CD8-positive, alpha-beta memory T cell (primary cell): ENCODE data around the gene LBR. TPM values are rescaled to one million over a fixed set of nuclear protein-coding genes. Genes with fewer than 3 reads are reported as not detected.

Experiments
- CTCF ChIA-PET: fragments of 350-600 bp; sonication (Branson Sonifier 250); formaldehyde crosslinking; loops from one replicate; lab custom pipeline; 2021; ENCODE audit warnings: antibody characterized with exemption; lab: Charles Lee
- POLR2A ChIA-PET: fragments of 350-600 bp; sonication (Branson Sonifier 250); formaldehyde crosslinking; loops from one replicate; lab custom pipeline; 2021; ENCODE audit warnings: antibody characterized with exemption; lab: Charles Lee
- DNase-seq, 5 donors: peaks; one replicate each; pipeline versions ENCODE4 v3.0.0 to v3.0.0-alpha.2; 2020 to 2022; ENCODE audit warnings: mixed read lengths in 1 of 5
- H3K27ac ChIP-seq: one replicate; pipeline ENCODE4 v1.7.0; 2013; ENCODE audit warnings: low read depth, mild to moderate bottlenecking, low read length, moderate library complexity
- H3K27me3 ChIP-seq: 2 replicates; pipeline ENCODE4 v1.7.0; 2013; ENCODE audit warnings: low read length, mild to moderate bottlenecking; ENCODE audit not compliant: insufficient read depth, poor library complexity, severe bottlenecking
- H3K36me3 ChIP-seq: 2 replicates; pipeline ENCODE4 v1.7.0; 2013; ENCODE audit warnings: mild to moderate bottlenecking, low read length, moderate library complexity; ENCODE audit not compliant: insufficient read depth
- H3K4me1 ChIP-seq: 2 replicates; pipeline ENCODE4 v1.7.0; 2013; ENCODE audit warnings: mild to moderate bottlenecking, low read length, moderate library complexity; ENCODE audit not compliant: insufficient read depth
- H3K4me3 ChIP-seq: 2 replicates; pipeline ENCODE4 v1.7.0; 2013; ENCODE audit warnings: mild to moderate bottlenecking, low read length
- H3K9me3 ChIP-seq: 2 replicates; pipeline ENCODE4 v1.7.0; 2013; ENCODE audit warnings: mild to moderate bottlenecking, low read length
- H3K27ac Mint-ChIP-seq, 8 donors: one replicate each; pipeline ENCODE4 v1.8.0; 2020 to 2021; ENCODE audit warnings: mixed read lengths in 8 of 8, mild to moderate bottlenecking in 6 of 8, inconsistent platforms in 3 of 8, moderate library complexity in 3 of 8
- H3K27me3 Mint-ChIP-seq, 2 donors: one replicate each; pipeline ENCODE4 v1.8.0; 2020 to 2021; ENCODE audit warnings: mixed read lengths in 2 of 2, mild to moderate bottlenecking in 1 of 2, moderate library complexity in 1 of 2
- H3K36me3 Mint-ChIP-seq, 3 donors: one replicate each; pipeline ENCODE4 v1.8.0; 2020 to 2021; ENCODE audit warnings: mixed read lengths in 3 of 3, inconsistent platforms in 1 of 3, mild to moderate bottlenecking in 1 of 3
- H3K4me1 Mint-ChIP-seq, 3 donors: one replicate each; pipeline ENCODE4 v1.8.0; 2020 to 2021; ENCODE audit warnings: mixed read lengths in 3 of 3, inconsistent platforms in 1 of 3, mild to moderate bottlenecking in 1 of 3
- H3K4me3 Mint-ChIP-seq, 7 donors: one replicate each; pipeline ENCODE4 v1.8.0; 2020 to 2021; ENCODE audit warnings: mixed read lengths in 7 of 7, mild to moderate bottlenecking in 6 of 7, moderate library complexity in 4 of 7, inconsistent platforms in 2 of 7
- H3K9me3 Mint-ChIP-seq, 5 donors: one replicate each; pipeline ENCODE4 v1.8.0; 2020 to 2022; ENCODE audit warnings: mixed read lengths in 5 of 5, mild to moderate bottlenecking in 3 of 5, moderate library complexity in 2 of 5, inconsistent platforms in 1 of 5
- polyA plus RNA-seq: library from polyadenylated mRNA; unstranded; fragments of 300-500 nt; fragmentation: Illumina TruSeq; gene quantifications from one replicate; pipeline ENCODE4 v1.2.3, GENCODE V29; 2021
- total RNA-seq, 2 experiments: library from RNA; stranded (reverse); gene quantifications; one replicate each; pipeline ENCODE4 v1.2.3, GENCODE V29; 2021

LBR gene
- total and polyA plus RNA-seq, 3 experiments from 2014 or later, result 110 to 132 (median 125) TPM

- DNase-seq, result no peak
- Mint-ChIP-seq H3K4me3 (peak overlapping the region in 1 of 7 donors; percentile 3), H3K27ac (peak overlapping the region in 5 of 8 donors; percentile 52 to 80 (median 75)), H3K9me3 (no peaks in the 10 kb centered on the region), H3K27me3 (no peaks in the 10 kb centered on the region), H3K4me1 (peaks cover 25 to 37% (median 26%) of the 10 kb centered on the region in 3 donors), H3K36me3 (no peaks in the 10 kb centered on the region)
- no peak overlapping the region for H3K4me3 ChIP-seq
- H3K9me3 ChIP-seq, result no peaks in the 10 kb centered on the region
- H3K27me3 ChIP-seq, result no peaks in the 10 kb centered on the region
- POLR2A ChIA-PET, result interaction anchor here (0.7 to 1.3 kb wide), 2 partner anchors 13 to 25 kb away, joined by 3 read pairs; no protein-coding TSS in a partner anchor
- no peak overlapping the region for H3K27ac ChIP-seq
- H3K4me1 ChIP-seq, result no peaks in the 10 kb centered on the region
- CTCF ChIA-PET, result interaction anchor here (0.6 to 1.0 kb wide), 2 partner anchors 9 to 10 kb away, joined by 3 read pairs; no protein-coding TSS in a partner anchor
- no peaks in the 10 kb centered on the region for H3K36me3 ChIP-seq
These were observed 26.2 kb upstream of the LBR start for GRCh38 chr1:225453797-225454648.

- Histone ChIP-seq H3K27me3 (no peaks in the 10 kb centered on the region), H3K4me3 (no peak overlapping the region), H3K9me3 (no peaks in the 10 kb centered on the region), H3K36me3 (no peaks in the 10 kb centered on the region), H3K4me1 (peaks cover 2% of the 10 kb centered on the region), H3K27ac (no peak overlapping the region)
- Mint-ChIP-seq H3K4me1 (peaks cover 29 to 36% (median 29%) of the 10 kb centered on the region in 3 donors), H3K36me3 (no peaks in the 10 kb centered on the region), H3K27ac (peak overlapping the region in 1 of 8 donors; percentile 24), H3K9me3 (no peaks in the 10 kb centered on the region), H3K27me3 (no peaks in the 10 kb centered on the region), H3K4me3 (no peak overlapping the region)
- ChIA-PET POLR2A (interaction anchor here (1.0 kb wide), 1 partner anchor 23 kb away, joined by 3 read pairs; no protein-coding TSS in a partner anchor), CTCF (interaction anchor here (1.0 kb wide), 1 partner anchor 50 kb away, joined by 3 read pairs; no protein-coding TSS in a partner anchor)
- DNase-seq, result no peak
These were observed 24.1 kb upstream of the LBR start for GRCh38 chr1:225451840-225452515.

- Mint-ChIP-seq H3K36me3 (no peaks in the 10 kb centered on the region), H3K27ac (no peak overlapping the region), H3K4me1 (peaks cover 30 to 37% (median 30%) of the 10 kb centered on the region in 3 donors), H3K27me3 (no peaks in the 10 kb centered on the region), H3K4me3 (no peak overlapping the region), H3K9me3 (no peaks in the 10 kb centered on the region)
- no peaks in the 10 kb centered on the region for H3K27me3 ChIP-seq
- CTCF ChIA-PET, result interaction anchor here (1.0 kb wide), 1 partner anchor 50 kb away, joined by 3 read pairs; no protein-coding TSS in a partner anchor
- H3K27ac ChIP-seq, result no peak overlapping the region
- H3K9me3 ChIP-seq, result no peaks in the 10 kb centered on the region
- H3K4me3 ChIP-seq, result no peak overlapping the region
- no peak for DNase-seq
- H3K4me1 ChIP-seq, result peaks cover 9% of the 10 kb centered on the region
- H3K36me3 ChIP-seq, result no peaks in the 10 kb centered on the region
- POLR2A ChIA-PET, result interaction anchor here (1.0 kb wide), 1 partner anchor 23 kb away, joined by 3 read pairs; no protein-coding TSS in a partner anchor
These were observed 23.5 kb upstream of the LBR start for GRCh38 chr1:225451340-225451739.

- POLR2A ChIA-PET, result interaction anchor here (1.0 kb wide), 1 partner anchor 22 kb away, joined by 3 read pairs; no protein-coding TSS in a partner anchor
- H3K4me1 ChIP-seq, result peaks cover 16% of the 10 kb centered on the region
- CTCF ChIA-PET, result interaction anchor here (1.0 kb wide), 1 partner anchor 49 kb away, joined by 3 read pairs; no protein-coding TSS in a partner anchor
These were observed 22.8 kb upstream of the LBR start for GRCh38 chr1:225450491-225451191.

GRCh38 chr1:225449774-225450173 is 21.9 kb upstream of the LBR start:
- Histone ChIP-seq H3K27me3 (no peaks in the 10 kb centered on the region), H3K4me3 (no peak overlapping the region), H3K27ac (no peak overlapping the region), H3K36me3 (no peaks in the 10 kb centered on the region), H3K4me1 (peaks cover 21% of the 10 kb centered on the region), H3K9me3 (no peaks in the 10 kb centered on the region)
- ChIA-PET POLR2A (no interaction called here), CTCF (interaction anchor here (0.7 kb wide), 1 partner anchor 318 kb away, joined by 3 read pairs; no protein-coding TSS in a partner anchor)
- Mint-ChIP-seq H3K27ac (peak overlapping the region in 1 of 8 donors; percentile 90), H3K36me3 (no peaks in the 10 kb centered on the region), H3K27me3 (no peaks in the 10 kb centered on the region), H3K4me1 (peaks cover 41 to 49% (median 42%) of the 10 kb centered on the region in 3 donors), H3K9me3 (no peaks in the 10 kb centered on the region), H3K4me3 (no peak overlapping the region)
- no peak for DNase-seq

More at GRCh38 chr1:225450491-225451191, 22.8 kb upstream of the LBR start:
- Mint-ChIP-seq H3K4me1 (peaks cover 37 to 44% (median 37%) of the 10 kb centered on the region in 3 donors), H3K36me3 (no peaks in the 10 kb centered on the region), H3K27ac (peak overlapping the region in 1 of 8 donors; percentile 26), H3K4me3 (no peak overlapping the region), H3K27me3 (no peaks in the 10 kb centered on the region), H3K9me3 (no peaks in the 10 kb centered on the region)
- Histone ChIP-seq H3K27me3 (no peaks in the 10 kb centered on the region), H3K36me3 (no peaks in the 10 kb centered on the region), H3K4me3 (no peak overlapping the region), H3K9me3 (no peaks in the 10 kb centered on the region), H3K27ac (no peak overlapping the region)
- no peak for DNase-seq

DNA sequence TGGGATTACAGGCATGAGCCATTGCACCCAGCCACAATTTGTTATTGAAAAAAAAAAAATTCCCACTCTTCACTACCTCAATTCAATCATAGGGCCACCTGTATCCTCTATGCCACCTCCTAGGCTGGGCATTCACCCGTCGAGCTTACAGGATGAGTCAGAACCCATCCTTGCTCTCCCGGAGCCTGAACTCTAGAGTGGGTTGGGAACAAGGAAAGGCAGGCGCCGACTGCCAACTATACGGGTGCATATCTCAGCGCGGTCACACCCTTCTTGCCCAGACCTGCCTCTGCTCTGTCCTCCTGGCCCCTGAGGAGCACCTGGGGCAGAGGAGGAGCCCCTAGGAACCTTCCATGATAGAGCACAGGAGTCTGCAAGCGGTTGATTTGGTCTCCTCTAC is 21.4 kb upstream of the LBR start:
- peaks cover 27% of the 10 kb centered on the region for H3K4me1 ChIP-seq
- H3K36me3 Mint-ChIP-seq, result no peaks in the 10 kb centered on the region
- H3K4me1 Mint-ChIP-seq, result peaks cover 41 to 49% (median 43%) of the 10 kb centered on the region in 3 donors

GRCh38 chr1:225448146-225448805 is 20.4 kb upstream of the LBR start:
- Histone ChIP-seq H3K4me1 (peaks cover 36% of the 10 kb centered on the region), H3K4me3 (no peak overlapping the region), H3K27ac (no peak overlapping the region), H3K27me3 (no peaks in the 10 kb centered on the region), H3K9me3 (no peaks in the 10 kb centered on the region), H3K36me3 (no peaks in the 10 kb centered on the region)
- CTCF ChIA-PET, result interaction anchor here (1.0 to 1.7 kb wide), 5 partner anchors 10 to 28 kb away, joined by 3 to 7 read pairs (median 3); no protein-coding TSS in a partner anchor
- Mint-ChIP-seq H3K27ac (no peak overlapping the region), H3K9me3 (no peaks in the 10 kb centered on the region), H3K36me3 (no peaks in the 10 kb centered on the region), H3K27me3 (no peaks in the 10 kb centered on the region), H3K4me3 (peak overlapping the region in 1 of 7 donors; percentile 51), H3K4me1 (peaks cover 41 to 46% (median 41%) of the 10 kb centered on the region in 3 donors)
- POLR2A ChIA-PET, result no interaction called here
- DNase-seq, result no peak

More for the DNA sequence above, 21.4 kb upstream of the LBR start:
- no peaks in the 10 kb centered on the region for H3K9me3 ChIP-seq
- H3K4me3 Mint-ChIP-seq, result no peak overlapping the region
- H3K9me3 Mint-ChIP-seq, result no peaks in the 10 kb centered on the region
- peak overlapping the region in 1 of 8 donors; percentile 90 for H3K27ac Mint-ChIP-seq
- H3K4me3 ChIP-seq, result no peak overlapping the region
- DNase-seq, result no peak
- ChIA-PET CTCF (interaction anchor here (1.3 to 1.7 kb wide), 2 partner anchors 19 to 27 kb away, joined by 3 to 7 read pairs; no protein-coding TSS in a partner anchor), POLR2A (no interaction called here)
- H3K36me3 ChIP-seq, result no peaks in the 10 kb centered on the region
- H3K27me3 Mint-ChIP-seq, result no peaks in the 10 kb centered on the region
- H3K27me3 ChIP-seq, result no peaks in the 10 kb centered on the region
- no peak overlapping the region for H3K27ac ChIP-seq
